Ascending aorta (tissue), 2 donors: ENCODE results near the gene PHAX. TPM values are rescaled to one million over a fixed set of nuclear protein-coding genes. Genes with fewer than 3 reads are reported as not detected.

ENCODE experiments used
- DNase-seq, 2 donors: peaks; one replicate each; pipeline ENCODE4 v3.0.0-alpha.2; 2019; ENCODE audit warnings: low spot score in 2 of 2
- H3K27ac ChIP-seq, 2 donors: fragments of 200-600 bp; sonication (generic); one replicate each; pipeline ENCODE4 v1.5.1; 2016 to 2017; ENCODE audit warnings: mild to moderate bottlenecking in 1 of 2
- H3K27me3 ChIP-seq: fragments of 200-600 bp; sonication (generic); one replicate; pipeline ENCODE4 v1.5.1; 2017
- H3K36me3 ChIP-seq, 2 donors: fragments of 200-600 bp; sonication (generic); one replicate each; pipeline ENCODE4 v1.5.1; 2016
- H3K4me1 ChIP-seq, 2 donors: fragments of 200-600 bp; sonication (generic); one replicate each; pipeline ENCODE4 v1.5.1; 2016 to 2017; ENCODE audit warnings: mild to moderate bottlenecking in 1 of 2
- H3K4me3 ChIP-seq, 2 donors: fragments of 200-600 bp; sonication (generic); one replicate each; pipeline ENCODE4 v1.5.1; 2016 to 2017; ENCODE audit warnings: mild to moderate bottlenecking in 1 of 2
- H3K9me3 ChIP-seq, 2 donors: fragments of 200-600 bp; sonication (generic); one replicate each; pipeline ENCODE4 v1.5.1; 2016
- CTCF ChIP-seq, 3 experiments: fragments of 200-600 bp in 2 of 3; fragments of 450-650 bp in 1 of 3; sonication (generic) in 2 of 3; IDR thresholded peaks; one replicate each; pipeline ENCODE4 v1.5.1; 2016 to 2019; ENCODE audit warnings: antibody characterized with exemption in 3 of 3, mild to moderate bottlenecking in 1 of 3, moderate library complexity in 1 of 3
- intact Hi-C: fragments of 100-400 bp; cut with DNase I; formaldehyde crosslinking; loops from one replicate; pipeline ENCODE4 v1.15.1; 2023
- total RNA-seq: library from RNA; depleted of rRNA; stranded (reverse); fragments of >200 nt; gene quantifications from one replicate; pipeline ENCODE4 v1.1.0, GENCODE V29; 2016

The PHAX gene
- total RNA-seq, 1 donor from 2014 or later, result 19.3 TPM

GRCh38 chr5:126628102-126628501 lies 27.4 kb downstream of the PHAX start:
- intact Hi-C loops, result no loop called here
- Histone ChIP-seq H3K36me3 (peaks cover 21 to 24% of the 10 kb centered on the region in 2 donors), H3K4me3 (no peak overlapping the region)

GRCh38 chr5:126631920-126632319 lies 31.2 kb downstream of the PHAX start:
- DNase-seq, result no peak
- intact Hi-C loops, result no loop called here
- no peaks in the 10 kb centered on the region for H3K9me3 ChIP-seq
- no peak overlapping the region for H3K4me3 ChIP-seq
- TF ChIP-seq CTCF (IDR thresholded peaks at IDR 0.05), result no peak
- H3K4me1 ChIP-seq, result no peaks in the 10 kb centered on the region
- peaks cover 0 to 6% of the 10 kb centered on the region in 2 donors for H3K36me3 ChIP-seq
- no peak overlapping the region for H3K27ac ChIP-seq
- no peaks in the 10 kb centered on the region for H3K27me3 ChIP-seq

More at GRCh38 chr5:126628102-126628501, 27.4 kb downstream of the PHAX start:
- Histone ChIP-seq H3K27me3 (no peaks in the 10 kb centered on the region), H3K9me3 (no peaks in the 10 kb centered on the region), H3K27ac (no peak overlapping the region), H3K4me1 (no peaks in the 10 kb centered on the region)
- DNase-seq, result no peak
- no peak for TF ChIP-seq CTCF (IDR thresholded peaks at IDR 0.05)

- TF ChIP-seq CTCF (IDR thresholded peaks at IDR 0.05), result no peak
- Histone ChIP-seq H3K27me3 (no peaks in the 10 kb centered on the region), H3K4me3 (no peak overlapping the region), H3K4me1 (no peaks in the 10 kb centered on the region), H3K9me3 (no peaks in the 10 kb centered on the region), H3K36me3 (no peaks in the 10 kb centered on the region), H3K27ac (no peak overlapping the region)
- intact Hi-C loops, result no loop called here
- no peak for DNase-seq
Measured at GRCh38 chr5:126633552-126633951, 32.8 kb downstream of the PHAX start.

GRCh38 chr5:126635585-126635984 lies 34.8 kb downstream of the PHAX start:
- DNase-seq, result no peak
- TF ChIP-seq CTCF (IDR thresholded peaks at IDR 0.05), result no peak
- Histone ChIP-seq H3K27me3 (no peaks in the 10 kb centered on the region), H3K36me3 (no peaks in the 10 kb centered on the region), H3K9me3 (no peaks in the 10 kb centered on the region), H3K4me3 (no peak overlapping the region), H3K4me1 (no peaks in the 10 kb centered on the region), H3K27ac (no peak overlapping the region)
- intact Hi-C loops, result no loop called here

- intact Hi-C loops, result no loop called here
- DNase-seq, result no peak
- H3K4me1 ChIP-seq, result no peaks in the 10 kb centered on the region
Measured at GRCh38 chr5:126636956-126637355, 36.2 kb downstream of the PHAX start.

More at GRCh38 chr5:126636956-126637355, 36.2 kb downstream of the PHAX start:
- Histone ChIP-seq H3K4me3 (no peak overlapping the region), H3K9me3 (no peaks in the 10 kb centered on the region), H3K27ac (no peak overlapping the region), H3K27me3 (no peaks in the 10 kb centered on the region), H3K36me3 (no peaks in the 10 kb centered on the region)
- TF ChIP-seq CTCF (IDR thresholded peaks at IDR 0.05), result no peak
